ENCODE results near the gene TTYH3. TPM values are rescaled to one million over a fixed set of nuclear protein-coding genes. Genes with fewer than 3 reads are reported as not detected.
A peak's percentile ranks its signal among the peaks of the same experiment; 100 is the strongest.

TTYH3 gene
- total RNA-seq, 2 donors from 2014 or later, result 7.0 to 11.1 TPM

GRCh38 chr7:2700141-2700850 lies 68.5 kb downstream of the TTYH3 start:
- Histone ChIP-seq H3K27me3 (no peaks in the 10 kb centered on the region), H3K27ac (no peak overlapping the region), H3K4me3 (no peak overlapping the region), H3K9me3 (no peaks in the 10 kb centered on the region), H3K36me3 (no peaks in the 10 kb centered on the region), H3K4me1 (no peaks in the 10 kb centered on the region)
- DNase-seq (ENCODE audit: low spot score), result no peak
- no peak for TF ChIP-seq CTCF (IDR thresholded peaks at IDR 0.05)

GRCh38 chr7:2701424-2701823 lies 69.6 kb downstream of the TTYH3 start:
- H3K4me1 ChIP-seq, result no peaks in the 10 kb centered on the region

GRCh38 chr7:2701832-2702593 lies 70.2 kb downstream of the TTYH3 start:
- no peak overlapping the region for H3K4me3 ChIP-seq
- H3K4me1 ChIP-seq, result no peaks in the 10 kb centered on the region
- peak; percentile 86 for DNase-seq (ENCODE audit: low spot score)
- no peaks in the 10 kb centered on the region for H3K36me3 ChIP-seq
- H3K9me3 ChIP-seq, result no peaks in the 10 kb centered on the region
- TF ChIP-seq CTCF (IDR thresholded peaks at IDR 0.05), result no peak
- H3K27me3 ChIP-seq, result no peaks in the 10 kb centered on the region
- no peak overlapping the region for H3K27ac ChIP-seq

More at GRCh38 chr7:2701424-2701823, 69.6 kb downstream of the TTYH3 start:
- H3K9me3 ChIP-seq, result no peaks in the 10 kb centered on the region
- H3K27me3 ChIP-seq, result no peaks in the 10 kb centered on the region
- H3K4me3 ChIP-seq, result no peak overlapping the region
- H3K36me3 ChIP-seq, result no peaks in the 10 kb centered on the region
- no peak for DNase-seq (ENCODE audit: low spot score)
- H3K27ac ChIP-seq, result no peak overlapping the region
- TF ChIP-seq CTCF (IDR thresholded peaks at IDR 0.05), result no peak

- no peak overlapping the region for H3K27ac ChIP-seq
- DNase-seq (ENCODE audit: low spot score), result no peak
- H3K4me3 ChIP-seq, result no peak overlapping the region
- no peaks in the 10 kb centered on the region for H3K27me3 ChIP-seq
- no peaks in the 10 kb centered on the region for H3K36me3 ChIP-seq
- H3K4me1 ChIP-seq, result no peaks in the 10 kb centered on the region
- no peaks in the 10 kb centered on the region for H3K9me3 ChIP-seq
- TF ChIP-seq CTCF (IDR thresholded peaks at IDR 0.05), result no peak
Measured at GRCh38 chr7:2702594-2702957, 70.8 kb downstream of the TTYH3 start.

- no peak for DNase-seq (ENCODE audit: low spot score)
- no peak for TF ChIP-seq CTCF (IDR thresholded peaks at IDR 0.05)
- no peaks in the 10 kb centered on the region for H3K27me3 ChIP-seq
- H3K4me3 ChIP-seq, result no peak overlapping the region
- H3K4me1 ChIP-seq, result peaks cover 0 to 9% of the 10 kb centered on the region in 2 donors
- no peaks in the 10 kb centered on the region for H3K9me3 ChIP-seq
- H3K27ac ChIP-seq, result no peak overlapping the region
- H3K36me3 ChIP-seq, result no peaks in the 10 kb centered on the region
Measured at GRCh38 chr7:2705371-2706096, 73.7 kb downstream of the TTYH3 start.
